CD4-positive, alpha-beta T cell treated with Interleukin-12 subunit alpha and Interleukin-12 subunit beta, for 1 hour (primary cell): ENCODE data around the gene CDH13.

Source experiments
- DNase-seq: peaks from one replicate; pipeline ENCODE4 v3.0.0-alpha.2; 2020

The CDH13 gene

GRCh38 chr16:83393196-83393981 is 766.6 kb downstream of the CDH13 start:
- DNase-seq: no peak

- DNase-seq: no peak
These were observed 771.0 kb downstream of the CDH13 start for GRCh38 chr16:83397601-83398291.

- DNase-seq: no peak
These were observed 773.5 kb downstream of the CDH13 start for GRCh38 chr16:83400234-83400633.

GRCh38 chr16:83402160-83402814 is 775.5 kb downstream of the CDH13 start:
- DNase-seq: no peak

GRCh38 chr16:83402967-83403366 is 776.2 kb downstream of the CDH13 start:
- DNase-seq: no peak

- DNase-seq: no peak
These were observed 777.0 kb downstream of the CDH13 start for GRCh38 chr16:83403761-83404160.

GRCh38 chr16:83404261-83404660 is 777.5 kb downstream of the CDH13 start:
- DNase-seq: no peak

- no peak for DNase-seq
These were observed 781.2 kb downstream of the CDH13 start for GRCh38 chr16:83407928-83408327.

GRCh38 chr16:83409347-83409746 is 782.6 kb downstream of the CDH13 start:
- no peak for DNase-seq

GRCh38 chr16:83418565-83418964 is 791.8 kb downstream of the CDH13 start:
- DNase-seq: no peak

GRCh38 chr16:83420206-83420760 is 793.5 kb downstream of the CDH13 start:
- DNase-seq: no peak

- DNase-seq: no peak
These were observed 806.4 kb downstream of the CDH13 start for GRCh38 chr16:83433201-83433600.

- DNase-seq: no peak
These were observed 810.3 kb downstream of the CDH13 start for GRCh38 chr16:83437036-83437435.

- no peak for DNase-seq
These were observed 811.6 kb downstream of the CDH13 start for GRCh38 chr16:83438326-83438725.

- DNase-seq: no peak
These were observed 812.6 kb downstream of the CDH13 start for GRCh38 chr16:83439412-83439811.

- DNase-seq: no peak
These were observed 814.7 kb downstream of the CDH13 start for GRCh38 chr16:83441517-83441916.

GRCh38 chr16:83443972-83444371 is 817.2 kb downstream of the CDH13 start:
- DNase-seq: no peak

GRCh38 chr16:83447560-83447959 is 820.8 kb downstream of the CDH13 start:
- no peak for DNase-seq

- no peak for DNase-seq
These were observed 823.1 kb downstream of the CDH13 start for GRCh38 chr16:83449861-83450260.

- DNase-seq: no peak
These were observed 827.2 kb downstream of the CDH13 start for GRCh38 chr16:83453977-83454376.

GRCh38 chr16:83455716-83456115 is 828.9 kb downstream of the CDH13 start:
- no peak for DNase-seq

- no peak for DNase-seq
These were observed 830.2 kb downstream of the CDH13 start for GRCh38 chr16:83456934-83457333.

GRCh38 chr16:83458612-83459011 is 831.8 kb downstream of the CDH13 start:
- no peak for DNase-seq

GRCh38 chr16:83464991-83465390 is 838.2 kb downstream of the CDH13 start:
- no peak for DNase-seq
